Pancreas (tissue), 10 donors: ENCODE results near the gene FCRLB. TPM values are rescaled to one million over a fixed set of nuclear protein-coding genes. Genes with fewer than 3 reads are reported as not detected.
A peak's percentile ranks its signal among the peaks of the same experiment; 100 is the strongest.

Source experiments
- ATAC-seq, 4 donors: fragments of 200-7000 bp; cut with Tn5 transposase; one replicate each; pipeline versions ENCODE4 v1.8.0 to v1.9.1; 2020; ENCODE audit warnings: mild to moderate bottlenecking in 4 of 4, moderate library complexity in 4 of 4
- DNase-seq, 6 donors: peaks; one replicate each; pipeline ENCODE4 v3.0.0-alpha.2; 2020
- FAIRE-seq: peaks from 2 replicates; lab custom pipeline; 2012; peaks lifted over from hg19 to GRCh38; lab: Jason Lieb, UNC
- H3K27ac ChIP-seq, 4 donors: fragments of 200-600 bp; sonication (generic); 1 replicate in 3 of 4; 2 replicates in 1 of 4; pipeline versions ENCODE4 v1.5.0 to v1.8.0; 2020
- H3K27me3 ChIP-seq, 4 donors: fragments of 200-600 bp; one replicate each; pipeline ENCODE4 v1.8.0; 2021
- H3K36me3 ChIP-seq, 3 donors: fragments of 200-600 bp; sonication (generic) in 1 of 3; one replicate each; pipeline versions ENCODE4 v1.5.0 to v1.8.0; 2020 to 2021
- H3K4me1 ChIP-seq, 3 donors: fragments of 200-600 bp; one replicate each; pipeline ENCODE4 v1.8.0; 2021
- H3K4me3 ChIP-seq, 4 donors: fragments of 200-600 bp; sonication (generic) in 2 of 4; one replicate each; pipeline versions ENCODE4 v1.5.0 to v1.8.0; 2020 to 2021
- H3K9me3 ChIP-seq, 4 donors: fragments of 200-600 bp; one replicate each; pipeline ENCODE4 v1.8.0; 2021
- CTCF ChIP-seq, 4 donors: fragments of 200-600 bp; sonication (generic) in 3 of 4; IDR thresholded peaks; one replicate each; pipeline versions ENCODE4 v1.5.0 to v1.8.0; 2021; ENCODE audit warnings: antibody characterized with exemption in 4 of 4
- WGBS, 2 donors: extraction: QIAGEN DNeasy Blood & Tissue Kit; methylation state at CpG; one replicate each; pipeline ENCODE4 v1.1.7; 2013; 5-methylcytosine and 5-hydroxymethylcytosine counted together
- intact Hi-C, 3 donors: fragments of 100-400 bp; cut with DNase I; formaldehyde crosslinking; loops; one replicate each; pipeline versions ENCODE4 v1.11.1 to v1.14.2; 2022
- polyA plus RNA-seq, 2 donors: library from polyadenylated mRNA; stranded (reverse); fragments of 200-250 nt; gene quantifications; one replicate each; pipeline ENCODE4 v1.2.3, GENCODE V29; 2013
- total RNA-seq, 6 donors: library from RNA; stranded (reverse); fragmentation: NEBNext Ultra II Directional in 4 of 6; extraction: Animal tissue kit (Norgen Biotek cat#: 25700) in 4 of 6; gene quantifications; one replicate each; pipeline versions ENCODE4 v1.2.1 to v1.2.4, GENCODE V29; 2021 to 2023
- donor health status: healthy with polysubstance abuse.
- donor health status: DM: no; HTN: no; CAD: no; lungs with moderate emphysema.
- donor health status: DM: no; HTN: no; CAD: no.
- donor health status: control.
- donor health status: control.
- donor health status: Bipolar disorder and iron deficiency.
- donor health status: DM: yes; HTN: yes; CAD: no.
- donor health status: DM: no; HTN: no; CAD: no.
- donor health status: DM: no; HTN: no; CAD: no.
- donor health status: DM: yes; HTN: yes; CAD: no.

Gene FCRLB
- total and polyA plus RNA-seq, 8 donors: 0.14 to 0.51 (median 0.36) TPM

GRCh38 chr1:161770250-161770649, 48.9 kb downstream of the FCRLB start:
- FAIRE-seq (no peak), ATAC-seq (no peak), DNase-seq (no peak)
- H3K4me3 ChIP-seq: no peak overlapping the region
- no peaks in the 10 kb centered on the region for H3K9me3 ChIP-seq
- intact Hi-C loops: no loop called here
- H3K27ac ChIP-seq: no peak overlapping the region
- no peak for TF ChIP-seq CTCF (IDR thresholded peaks at IDR 0.05)
- peaks cover 0 to 37% (median 5%) of the 10 kb centered on the region in 3 donors for H3K4me1 ChIP-seq
- H3K36me3 ChIP-seq: no peaks in the 10 kb centered on the region
- WGBS, 2 donors: 89 to 91% methylated on average over 3 of the region's 3 CpGs
- no peaks in the 10 kb centered on the region for H3K27me3 ChIP-seq

DNA sequence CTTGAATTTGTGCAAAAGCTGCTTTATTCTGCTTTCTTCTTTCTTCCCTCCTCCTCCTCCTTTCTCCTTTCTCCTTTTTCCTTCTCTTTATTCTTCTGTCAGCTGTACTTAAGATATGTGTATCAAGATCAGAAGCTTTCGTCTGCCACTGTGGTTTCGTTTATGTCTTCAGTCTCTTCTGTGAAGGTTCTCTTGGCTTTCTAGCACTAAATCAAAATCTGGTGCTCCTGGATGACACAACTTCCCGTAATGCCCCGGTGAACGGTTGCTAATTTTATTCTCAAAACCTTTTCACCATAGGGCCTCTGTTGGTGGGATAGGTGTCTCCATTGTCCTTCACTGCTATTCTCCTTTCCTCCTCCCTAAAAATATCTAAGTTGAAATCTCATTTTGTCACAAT, 49.8 kb downstream of the FCRLB start:
- no peak for TF ChIP-seq CTCF (IDR thresholded peaks at IDR 0.05)
- 74 to 84% methylated on average over 5 of the region's 5 CpGs for WGBS, 2 donors
- intact Hi-C loops: no loop called here
- H3K27me3 ChIP-seq: no peaks in the 10 kb centered on the region
- ATAC-seq (no peak), DNase-seq (no peak), FAIRE-seq (no peak)
- no peak overlapping the region for H3K27ac ChIP-seq
- H3K4me3 ChIP-seq: no peak overlapping the region
- peaks cover 0 to 37% (median 5%) of the 10 kb centered on the region in 3 donors for H3K4me1 ChIP-seq
- no peaks in the 10 kb centered on the region for H3K9me3 ChIP-seq
- no peaks in the 10 kb centered on the region for H3K36me3 ChIP-seq

GRCh38 chr1:161771973-161772372, 50.6 kb downstream of the FCRLB start:
- DNase-seq: no peak
- WGBS, 2 donors: 82 to 87% methylated on average over 2 of the region's 2 CpGs
- Histone ChIP-seq H3K4me3 (no peak overlapping the region), H3K36me3 (no peaks in the 10 kb centered on the region), H3K4me1 (peaks cover 0 to 36% (median 5%) of the 10 kb centered on the region in 3 donors), H3K27ac (peak overlapping the region in 1 of 4 donors; percentile 16), H3K27me3 (no peaks in the 10 kb centered on the region), H3K9me3 (no peaks in the 10 kb centered on the region)
- ATAC-seq: no peak
- no peak for FAIRE-seq
- intact Hi-C loops: no loop called here
- TF ChIP-seq CTCF (IDR thresholded peaks at IDR 0.05): no peak

DNA sequence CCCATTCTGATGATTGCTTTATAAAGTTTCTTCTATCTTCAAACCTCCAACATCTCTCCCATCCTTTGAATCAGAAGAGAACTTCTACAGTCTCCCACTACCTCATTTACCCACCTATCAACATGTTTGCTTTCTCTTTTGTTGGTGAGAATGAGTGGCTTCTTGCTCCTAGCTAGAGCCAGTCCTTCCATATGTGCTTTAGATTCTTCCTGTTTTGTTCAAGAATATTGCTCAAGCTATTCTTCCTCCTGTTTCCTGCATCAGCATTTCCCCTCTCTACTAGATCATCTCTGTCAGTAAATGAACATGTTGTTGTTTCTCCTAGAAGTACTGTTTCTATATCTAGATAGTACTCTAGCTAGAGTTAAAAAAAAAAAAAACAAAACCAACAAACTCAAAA, 51.1 kb downstream of the FCRLB start:
- Histone ChIP-seq H3K27me3 (no peaks in the 10 kb centered on the region), H3K27ac (peak overlapping the region in 1 of 4 donors; percentile 16), H3K4me3 (no peak overlapping the region), H3K36me3 (no peaks in the 10 kb centered on the region), H3K9me3 (no peaks in the 10 kb centered on the region), H3K4me1 (peaks cover 0 to 32% (median 5%) of the 10 kb centered on the region in 3 donors)
- DNase-seq (no peak), ATAC-seq (peak in 3 of 4 donors; percentile 24 to 67 (median 54)), FAIRE-seq (no peak)
- TF ChIP-seq CTCF (IDR thresholded peaks at IDR 0.05): no peak
- intact Hi-C loops: no loop called here

GRCh38 chr1:161773791-161774190, 52.4 kb downstream of the FCRLB start:
- TF ChIP-seq CTCF (IDR thresholded peaks at IDR 0.05): no peak
- Histone ChIP-seq H3K4me3 (no peak overlapping the region), H3K27me3 (no peaks in the 10 kb centered on the region), H3K36me3 (no peaks in the 10 kb centered on the region), H3K4me1 (peaks cover 0 to 18% (median 2%) of the 10 kb centered on the region in 3 donors), H3K9me3 (no peaks in the 10 kb centered on the region), H3K27ac (no peak overlapping the region)
- ATAC-seq (no peak), DNase-seq (no peak), FAIRE-seq (no peak)
- WGBS, 2 donors: 38 to 46% methylated on average over 4 of the region's 4 CpGs
- intact Hi-C loops: no loop called here
